Naive thymus-derived CD4-positive, alpha-beta T cell (primary cell): Measurements from ENCODE around the gene NCR2. TPM values are rescaled to one million over a fixed set of nuclear protein-coding genes. Genes with fewer than 3 reads are reported as not detected.

Experiments
- ATAC-seq: fragments of 150-1000 bp; cut with Tn5 transposase; 2 replicates; pipeline ENCODE4 v1.10.0; 2021; ENCODE audit warnings: mild to moderate bottlenecking, moderate library complexity
- CTCF ChIA-PET: fragments of 350-600 bp; sonication (Branson Sonifier 250); formaldehyde crosslinking; loops from one replicate; lab custom pipeline; 2021; ENCODE audit warnings: antibody characterized with exemption; lab: Charles Lee
- POLR2A ChIA-PET: fragments of 350-600 bp; sonication (Branson Sonifier 250); formaldehyde crosslinking; loops from one replicate; lab custom pipeline; 2021; ENCODE audit warnings: antibody characterized with exemption, inconsistent platforms; lab: Charles Lee
- DNase-seq, 9 donors: peaks; one replicate each; pipeline versions ENCODE4 v3.0.0 to v3.0.0-alpha.2; 2020 to 2022; ENCODE audit warnings: mixed read lengths in 1 of 9
- H3K27ac ChIP-seq: one replicate; pipeline ENCODE4 v1.7.0; 2013; ENCODE audit warnings: mild to moderate bottlenecking, low read depth, low read length, moderate library complexity
- H3K27me3 ChIP-seq, 2 donors: one replicate each; pipeline ENCODE4 v1.7.0; 2013; ENCODE audit warnings: low read length in 2 of 2, mild to moderate bottlenecking in 2 of 2, moderate library complexity in 2 of 2; ENCODE audit not compliant: control insufficient read depth in 2 of 2, insufficient read depth in 2 of 2
- H3K36me3 ChIP-seq, 3 experiments: 1 replicate in 2 of 3; 2 replicates in 1 of 3; pipeline ENCODE4 v1.7.0; 2013; ENCODE audit warnings: low read length in 3 of 3, mild to moderate bottlenecking in 3 of 3, moderate library complexity in 1 of 3; ENCODE audit not compliant: insufficient read depth in 3 of 3, control insufficient read depth in 2 of 3
- H3K4me1 ChIP-seq, 2 donors: one replicate each; pipeline ENCODE4 v1.7.0; 2013; ENCODE audit warnings: low read length in 2 of 2, mild to moderate bottlenecking in 2 of 2, moderate library complexity in 1 of 2; ENCODE audit not compliant: control insufficient read depth in 2 of 2, insufficient read depth in 2 of 2
- H3K4me3 ChIP-seq: 2 replicates; pipeline ENCODE4 v1.7.0; 2013; ENCODE audit warnings: mild to moderate bottlenecking, low read length
- H3K9me3 ChIP-seq, 3 experiments: 1 replicate in 2 of 3; 2 replicates in 1 of 3; pipeline ENCODE4 v1.7.0; 2013; ENCODE audit warnings: low read length in 3 of 3; ENCODE audit not compliant: control insufficient read depth in 2 of 3
- H3K27ac Mint-ChIP-seq, 9 donors: one replicate each; pipeline ENCODE4 v1.8.0; 2020 to 2022; ENCODE audit warnings: mixed read lengths in 9 of 9, mild to moderate bottlenecking in 8 of 9, moderate library complexity in 5 of 9, inconsistent platforms in 2 of 9
- H3K27me3 Mint-ChIP-seq, 5 donors: one replicate each; pipeline ENCODE4 v1.8.0; 2021 to 2022; ENCODE audit warnings: mixed read lengths in 5 of 5, mild to moderate bottlenecking in 1 of 5
- H3K36me3 Mint-ChIP-seq, 5 donors: one replicate each; pipeline ENCODE4 v1.8.0; 2020 to 2022; ENCODE audit warnings: mixed read lengths in 5 of 5, mild to moderate bottlenecking in 3 of 5, inconsistent platforms in 1 of 5
- H3K4me1 Mint-ChIP-seq, 7 donors: one replicate each; pipeline ENCODE4 v1.8.0; 2020 to 2022; ENCODE audit warnings: mixed read lengths in 7 of 7, mild to moderate bottlenecking in 3 of 7, inconsistent platforms in 1 of 7
- H3K4me3 Mint-ChIP-seq, 10 donors: one replicate each; pipeline ENCODE4 v1.8.0; 2020 to 2022; ENCODE audit warnings: mild to moderate bottlenecking in 10 of 10, mixed read lengths in 10 of 10, moderate library complexity in 6 of 10, inconsistent platforms in 2 of 10
- H3K9me3 Mint-ChIP-seq, 11 donors: one replicate each; pipeline ENCODE4 v1.8.0; 2020 to 2022; ENCODE audit warnings: mixed read lengths in 11 of 11, mild to moderate bottlenecking in 4 of 11, inconsistent platforms in 1 of 11, moderate library complexity in 1 of 11
- intact Hi-C, 2 donors: fragments of 100-400 bp; cut with micrococcal nuclease; formaldehyde crosslinking; loops; one replicate each; pipeline ENCODE4 v1.15.1; 2023
- polyA plus RNA-seq, 2 donors: library from polyadenylated mRNA; unstranded; fragments of 300-500 nt; fragmentation: Illumina TruSeq; gene quantifications; one replicate each; pipeline ENCODE4 v1.2.3, GENCODE V29; 2021
- total RNA-seq, 6 experiments: library from RNA in 5 of 6; stranded (reverse) in 5 of 6; gene quantifications; 1 replicate in 5 of 6; 2 replicates in 1 of 6; pipeline ENCODE4 v1.2.3 and lab custom pipeline; 2021 to 2026

Gene NCR2
- total and polyA plus RNA-seq, 7 experiments from 2014 or later, result not detected

- H3K4me1 ChIP-seq, result no peaks in the 10 kb centered on the region
- Mint-ChIP-seq H3K27ac (no peak overlapping the region), H3K9me3 (peaks cover 0 to 46% (median 30%) of the 10 kb centered on the region in 11 donors), H3K4me1 (no peaks in the 10 kb centered on the region), H3K36me3 (peaks cover 6 to 27% (median 15%) of the 10 kb centered on the region in 5 donors), H3K27me3 (peaks cover 9 to 47% (median 27%) of the 10 kb centered on the region in 5 donors), H3K4me3 (no peak overlapping the region)
- POLR2A ChIA-PET, result no interaction called here
- intact Hi-C loops, result no loop called here
- peaks cover 0 to 12% (median 0%) of the 10 kb centered on the region in 3 experiments for H3K9me3 ChIP-seq
- DNase-seq (no peak), ATAC-seq (no peak)
- no peak overlapping the region for H3K4me3 ChIP-seq
- H3K27me3 ChIP-seq, result no peaks in the 10 kb centered on the region
- no peak overlapping the region for H3K27ac ChIP-seq
- H3K36me3 ChIP-seq, result no peaks in the 10 kb centered on the region
- CTCF ChIA-PET, result no interaction called here
Observed at GRCh38 chr6:41359617-41360313, 24.4 kb downstream of the NCR2 start.

GRCh38 chr6:41360314-41360685 is 24.9 kb downstream of the NCR2 start:
- DNase-seq (no peak), ATAC-seq (no peak)
- intact Hi-C loops, result no loop called here
- no peak overlapping the region for H3K27ac Mint-ChIP-seq
- no peaks in the 10 kb centered on the region for H3K36me3 ChIP-seq
- ChIA-PET CTCF (no interaction called here), POLR2A (no interaction called here)
- no peak overlapping the region for H3K4me3 ChIP-seq
- no peak overlapping the region for H3K4me3 Mint-ChIP-seq
- no peaks in the 10 kb centered on the region for H3K4me1 ChIP-seq
- no peaks in the 10 kb centered on the region for H3K4me1 Mint-ChIP-seq
- H3K9me3 ChIP-seq, result peaks cover 0 to 12% (median 0%) of the 10 kb centered on the region in 3 experiments
- peaks cover 6 to 27% (median 15%) of the 10 kb centered on the region in 5 donors for H3K36me3 Mint-ChIP-seq
- no peaks in the 10 kb centered on the region for H3K27me3 ChIP-seq
- H3K27ac ChIP-seq, result no peak overlapping the region
- H3K9me3 Mint-ChIP-seq, result peaks cover 0 to 46% (median 30%) of the 10 kb centered on the region in 11 donors
- peaks cover 9 to 51% (median 30%) of the 10 kb centered on the region in 5 donors for H3K27me3 Mint-ChIP-seq

- Mint-ChIP-seq H3K36me3 (peaks cover 1 to 12% (median 4%) of the 10 kb centered on the region in 5 donors), H3K4me3 (no peak overlapping the region), H3K4me1 (peaks cover 4 to 12% (median 8%) of the 10 kb centered on the region in 7 donors), H3K9me3 (peaks cover 0 to 14% (median 12%) of the 10 kb centered on the region in 11 donors), H3K27ac (no peak overlapping the region), H3K27me3 (peaks cover 30 to 70% (median 52%) of the 10 kb centered on the region in 5 donors)
- ChIA-PET CTCF (interaction anchor here (1.7 kb wide), 1 partner anchor 59 kb away, joined by 3 read pairs; no protein-coding TSS in a partner anchor), POLR2A (no interaction called here)
- Histone ChIP-seq H3K27ac (no peak overlapping the region), H3K4me1 (no peaks in the 10 kb centered on the region), H3K9me3 (no peaks in the 10 kb centered on the region), H3K36me3 (no peaks in the 10 kb centered on the region), H3K27me3 (peaks cover 0 to 8% of the 10 kb centered on the region in 2 donors), H3K4me3 (no peak overlapping the region)
- DNase-seq, result no peak
- intact Hi-C loops, result loop anchor here in 1 of 2 donors (5.0 kb wide), 1 partner anchor 76 kb away; no protein-coding TSS in a partner anchor
- no peak for ATAC-seq
Observed at GRCh38 chr6:41366150-41366549, 30.7 kb downstream of the NCR2 start.

- Histone ChIP-seq H3K4me3 (no peak overlapping the region), H3K27me3 (peaks cover 0 to 8% of the 10 kb centered on the region in 2 donors), H3K27ac (no peak overlapping the region), H3K9me3 (no peaks in the 10 kb centered on the region), H3K36me3 (no peaks in the 10 kb centered on the region), H3K4me1 (peaks cover under 1 to 5% of the 10 kb centered on the region in 2 donors)
- Mint-ChIP-seq H3K27ac (no peak overlapping the region), H3K4me3 (no peak overlapping the region), H3K36me3 (peaks cover 0 to 3% (median 0%) of the 10 kb centered on the region in 5 donors), H3K9me3 (peaks cover 0 to 7% (median 3%) of the 10 kb centered on the region in 11 donors), H3K27me3 (peaks cover 39 to 75% (median 57%) of the 10 kb centered on the region in 5 donors), H3K4me1 (peaks cover 10 to 21% (median 15%) of the 10 kb centered on the region in 7 donors)
- POLR2A ChIA-PET, result no interaction called here
- intact Hi-C loops, result loop anchor here in 1 of 2 donors (5.0 kb wide), 1 partner anchor 75 kb away; no protein-coding TSS in a partner anchor
- DNase-seq (peak in 1 of 9 donors; percentile 3), ATAC-seq (no peak)
- CTCF ChIA-PET, result interaction anchor here (1.3 to 1.9 kb wide), 4 partner anchors 22 to 224 kb away, joined by 3 to 5 read pairs (median 4); no protein-coding TSS in a partner anchor
Observed at GRCh38 chr6:41367061-41367460, 31.7 kb downstream of the NCR2 start.

- POLR2A ChIA-PET, result no interaction called here
- CTCF ChIA-PET, result interaction anchor here (1.0 to 1.9 kb wide), 9 partner anchors 18 to 224 kb away, joined by 3 to 5 read pairs (median 3); no protein-coding TSS in a partner anchor
- Mint-ChIP-seq H3K4me3 (no peak overlapping the region), H3K27me3 (peaks cover 45 to 78% (median 58%) of the 10 kb centered on the region in 5 donors), H3K36me3 (no peaks in the 10 kb centered on the region), H3K9me3 (peaks cover 0 to 7% (median 0%) of the 10 kb centered on the region in 11 donors), H3K27ac (no peak overlapping the region), H3K4me1 (peaks cover 17 to 27% (median 22%) of the 10 kb centered on the region in 7 donors)
- Histone ChIP-seq H3K27ac (no peak overlapping the region), H3K4me1 (peaks cover 7 to 9% of the 10 kb centered on the region in 2 donors), H3K9me3 (no peaks in the 10 kb centered on the region), H3K4me3 (no peak overlapping the region), H3K36me3 (no peaks in the 10 kb centered on the region), H3K27me3 (peaks cover 4 to 8% of the 10 kb centered on the region in 2 donors)
- intact Hi-C loops, result loop anchor here (1.0 to 5.0 kb wide), 3 partner anchors 57 to 75 kb away; no protein-coding TSS in a partner anchor
- ATAC-seq, result no peak
- DNase-seq, result peak in 1 of 9 donors; percentile 20
Observed at GRCh38 chr6:41367700-41368099, 32.3 kb downstream of the NCR2 start.

- Mint-ChIP-seq H3K27me3 (peaks cover 59 to 86% (median 65%) of the 10 kb centered on the region in 5 donors), H3K4me3 (peak overlapping the region in 7 of 10 donors; percentile 9 to 89 (median 75)), H3K9me3 (peaks cover 0 to 4% (median 0%) of the 10 kb centered on the region in 11 donors), H3K4me1 (peaks cover 26 to 52% (median 39%) of the 10 kb centered on the region in 7 donors), H3K27ac (peak overlapping the region in 1 of 9 donors; percentile 27), H3K36me3 (no peaks in the 10 kb centered on the region)
- intact Hi-C loops, result no loop called here
- no peak overlapping the region for H3K27ac ChIP-seq
- H3K36me3 ChIP-seq, result no peaks in the 10 kb centered on the region
- ChIA-PET CTCF (interaction anchor here (0.5 to 1.9 kb wide), 7 partner anchors 9 to 313 kb away, joined by 3 to 8 read pairs (median 3); no protein-coding TSS in a partner anchor), POLR2A (no interaction called here)
- H3K27me3 ChIP-seq, result peaks cover 7 to 13% of the 10 kb centered on the region in 2 donors
- no peaks in the 10 kb centered on the region for H3K9me3 ChIP-seq
- no peak overlapping the region for H3K4me3 ChIP-seq
- DNase-seq (peak in 1 of 9 donors; percentile 8), ATAC-seq (no peak)
- H3K4me1 ChIP-seq, result peaks cover 7 to 29% of the 10 kb centered on the region in 2 donors
Observed at GRCh38 chr6:41370488-41371111, 35.2 kb downstream of the NCR2 start.
